ENCODE results near the gene SCAPER.

GRCh38 chr15:76565366-76565765, 339.8 kb downstream of the SCAPER start:
- TF ChIP-seq, protein P1, sequence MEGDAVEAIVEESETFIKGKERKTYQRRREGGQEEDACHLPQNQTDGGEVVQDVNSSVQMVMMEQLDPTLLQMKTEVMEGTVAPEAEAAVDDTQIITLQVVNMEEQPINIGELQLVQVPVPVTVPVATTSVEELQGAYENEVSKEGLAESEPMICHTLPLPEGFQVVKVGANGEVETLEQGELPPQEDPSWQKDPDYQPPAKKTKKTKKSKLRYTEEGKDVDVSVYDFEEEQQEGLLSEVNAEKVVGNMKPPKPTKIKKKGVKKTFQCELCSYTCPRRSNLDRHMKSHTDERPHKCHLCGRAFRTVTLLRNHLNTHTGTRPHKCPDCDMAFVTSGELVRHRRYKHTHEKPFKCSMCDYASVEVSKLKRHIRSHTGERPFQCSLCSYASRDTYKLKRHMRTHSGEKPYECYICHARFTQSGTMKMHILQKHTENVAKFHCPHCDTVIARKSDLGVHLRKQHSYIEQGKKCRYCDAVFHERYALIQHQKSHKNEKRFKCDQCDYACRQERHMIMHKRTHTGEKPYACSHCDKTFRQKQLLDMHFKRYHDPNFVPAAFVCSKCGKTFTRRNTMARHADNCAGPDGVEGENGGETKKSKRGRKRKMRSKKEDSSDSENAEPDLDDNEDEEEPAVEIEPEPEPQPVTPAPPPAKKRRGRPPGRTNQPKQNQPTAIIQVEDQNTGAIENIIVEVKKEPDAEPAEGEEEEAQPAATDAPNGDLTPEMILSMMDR (IDR thresholded peaks at IDR 0.05 in 2 of 3, conservative IDR thresholded peaks at IDR 0.05 in 1 of 3; ENCODE audit: borderline replicate concordance in 1 of 3, insufficient read depth in 1 of 3, low read depth in 2 of 3, low read length in 2 of 3) = no peak
- no peak for TF ChIP-seq POLR2A (IDR thresholded peaks at IDR 0.05; ENCODE audit: borderline replicate concordance, extremely low read depth, insufficient read depth, insufficient read length)
- TF ChIP-seq EGR1 (IDR thresholded peaks at IDR 0.05; ENCODE audit: low read depth) = no peak
- no peak for TF ChIP-seq POLR2AphosphoS5 (IDR thresholded peaks at IDR 0.05; ENCODE audit: low read depth, low read length)
- no peak for TF ChIP-seq MAX (IDR thresholded peaks at IDR 0.05)
- TF ChIP-seq RAD21 (IDR thresholded peaks at IDR 0.05; ENCODE audit: low read depth) = no peak
- no peak for TF ChIP-seq SP1 (IDR thresholded peaks at IDR 0.05; ENCODE audit: low read depth)

All from HCT116 (cell line).